Heart right ventricle (tissue), 16 donors: ENCODE results near the gene SEZ6. TPM values are rescaled to one million over a fixed set of nuclear protein-coding genes. Genes with fewer than 3 reads are reported as not detected.

Experiments
- ATAC-seq, 8 donors: fragments of 200-7000 bp; cut with Tn5 transposase; one replicate each; pipeline ENCODE4 v1.9.1; 2020; ENCODE audit warnings: mild to moderate bottlenecking in 8 of 8, moderate library complexity in 8 of 8, moderate number of reproducible peaks in 1 of 8
- DNase-seq, 2 donors: peaks; one replicate each; pipeline ENCODE4 v3.0.0-alpha.2; 2020
- H3K27ac ChIP-seq, 10 donors: fragments of 200-600 bp; sonication (generic) in 2 of 10; one replicate each; pipeline versions ENCODE4 v1.5.0 to v1.8.0; 2020 to 2022; ENCODE audit warnings: mild to moderate bottlenecking in 3 of 10
- H3K27me3 ChIP-seq, 7 donors: fragments of 200-600 bp; one replicate each; pipeline ENCODE4 v1.8.0; 2021 to 2022; ENCODE audit warnings: mild to moderate bottlenecking in 2 of 7
- H3K36me3 ChIP-seq, 9 donors: fragments of 200-600 bp; sonication (generic) in 1 of 9; one replicate each; pipeline versions ENCODE4 v1.5.0 to v1.8.0; 2020 to 2022; ENCODE audit warnings: mild to moderate bottlenecking in 2 of 9
- H3K4me1 ChIP-seq, 9 donors: fragments of 200-600 bp; sonication (generic) in 1 of 9; one replicate each; pipeline versions ENCODE4 v1.5.0 to v1.8.0; 2020 to 2022; ENCODE audit warnings: mild to moderate bottlenecking in 4 of 9
- H3K4me3 ChIP-seq, 10 donors: fragments of 200-600 bp; sonication (generic) in 2 of 10; one replicate each; pipeline versions ENCODE4 v1.5.0 to v1.8.0; 2020 to 2022; ENCODE audit warnings: mild to moderate bottlenecking in 7 of 10, moderate library complexity in 2 of 10
- H3K9me3 ChIP-seq, 11 donors: fragments of 200-600 bp in 10 of 11; sonication (generic) in 2 of 11; one replicate each; pipeline versions ENCODE4 v1.5.0 to v1.8.0; 2013 to 2022; ENCODE audit warnings: mild to moderate bottlenecking in 2 of 11, control low read depth in 1 of 11, moderate library complexity in 1 of 11
- WGBS, 2 donors: extraction: QIAGEN DNeasy Blood & Tissue Kit; methylation state at CpG; one replicate each; pipeline ENCODE4 v1.1.7; 2013; ENCODE audit warnings: inconsistent platforms in 1 of 2; 5-methylcytosine and 5-hydroxymethylcytosine counted together
- intact Hi-C, 10 donors: fragments of 100-400 bp; cut with DNase I; formaldehyde crosslinking; loops; one replicate each; pipeline versions ENCODE4 v1.11.1 to v1.14.2; 2022
- polyA plus RNA-seq, 2 donors: library from polyadenylated mRNA; stranded (reverse); fragments of 200-250 nt; gene quantifications; one replicate each; pipeline ENCODE4 v1.2.3, GENCODE V29; 2013
- total RNA-seq, 10 donors: library from RNA; stranded (reverse); fragmentation: NEBNext Ultra II Directional in 3 of 10; extraction: Animal tissue kit (Norgen Biotek cat#: 25700) in 3 of 10; gene quantifications; one replicate each; pipeline versions ENCODE4 v1.2.1 to v1.2.4, GENCODE V29; 2021 to 2023
- TF ChIP-seq, protein P1 (sequence below), 9 donors: fragments of 200-600 bp; sonication (generic) in 2 of 9; IDR thresholded peaks; one replicate each; pipeline versions ENCODE4 v1.5.0 to v1.8.0; 2021 to 2022; ENCODE audit warnings: antibody characterized with exemption in 9 of 9, mild to moderate bottlenecking in 5 of 9, moderate library complexity in 1 of 9
- donor health status: Arrhythmogenic right ventricular cardiomyopathy.
- donor health status: ischemic (EF 13 %, LVEDD 7.1; RV severe dilation, severe dysfunction).
- donor health status: healthy with polysubstance abuse.
- donor health status: DM: no; HTN: yes; CAD: no.
- donor health status: DM: no; HTN: no; CAD: no.
- donor health status: ischemic (EF 25% LVEDD 6.9; RV normal size, moderate dysfunction).
- donor health status: ischemic (EF 25% LVEDD 5.7; RV mildly dilated, moderate dysfunction).
- donor health status: healthy.
- donor health status: DM: yes; HTN: yes; CAD: no.
- donor health status: Ischemic cardiomyopathy.
- donor health status: ischemic (EF 35%, LVEDD 5.7; RV mildly dilated, moderate dysfunction).
- donor health status: nonischemic (EF 11% LVEDD 7.7; RV severe dilation, severe dysfunction).
- donor health status: DM: yes; HTN: yes; CAD: no.
- donor health status: PGD.
- donor health status: ischemic (EF 29% LVEDD 5.4; RV normal size, mild dysfunction).
- donor health status: nonischemic (EF 23%, LVEDD 6.1; RV moderate dilation, normal function).

Gene SEZ6
- total and polyA plus RNA-seq, 12 donors, result not detected

DNA sequence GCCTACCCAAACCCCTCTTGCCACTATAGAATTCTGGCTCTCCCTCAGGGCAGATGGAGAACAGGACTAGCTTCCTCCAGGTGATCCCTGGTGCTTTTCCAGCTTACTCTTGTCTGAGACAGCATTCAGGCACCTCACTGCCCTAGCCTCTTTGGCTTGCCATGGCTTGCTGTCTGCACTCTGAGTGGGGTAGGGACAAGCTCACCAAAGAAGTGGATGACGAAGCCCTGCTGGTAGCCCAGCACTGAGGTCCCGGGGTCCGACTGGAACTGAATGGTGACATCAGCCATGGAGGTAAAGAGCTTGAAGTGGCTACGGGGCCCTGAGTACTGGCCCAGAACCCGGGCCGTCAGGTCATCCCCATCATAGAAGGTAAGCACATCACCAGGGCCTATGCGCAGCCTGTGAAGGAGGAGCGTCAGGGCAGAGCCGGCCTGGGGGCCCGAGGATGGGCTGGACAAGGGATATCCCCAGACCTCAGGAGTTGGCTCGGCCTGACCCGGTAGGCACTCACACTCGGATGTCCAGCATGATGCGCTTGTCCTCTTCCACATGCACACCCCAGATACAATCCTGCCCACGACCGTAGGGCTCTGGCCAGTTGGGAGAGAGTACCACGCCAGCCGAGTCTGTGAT lies 46.9 kb downstream of the SEZ6 start:
- ATAC-seq, result no peak
- H3K36me3 ChIP-seq, result no peaks in the 10 kb centered on the region
- WGBS, 2 donors, result 93 to 95% methylated on average over 18 of the region's 18 CpGs
- intact Hi-C loops, result loop anchor here in 1 of 10 donors (10.0 kb wide), 2 partner anchors 256 to 624 kb away; partner anchors contain the start of genes IFT20 and TNFAIP1
- TF ChIP-seq, protein P1, sequence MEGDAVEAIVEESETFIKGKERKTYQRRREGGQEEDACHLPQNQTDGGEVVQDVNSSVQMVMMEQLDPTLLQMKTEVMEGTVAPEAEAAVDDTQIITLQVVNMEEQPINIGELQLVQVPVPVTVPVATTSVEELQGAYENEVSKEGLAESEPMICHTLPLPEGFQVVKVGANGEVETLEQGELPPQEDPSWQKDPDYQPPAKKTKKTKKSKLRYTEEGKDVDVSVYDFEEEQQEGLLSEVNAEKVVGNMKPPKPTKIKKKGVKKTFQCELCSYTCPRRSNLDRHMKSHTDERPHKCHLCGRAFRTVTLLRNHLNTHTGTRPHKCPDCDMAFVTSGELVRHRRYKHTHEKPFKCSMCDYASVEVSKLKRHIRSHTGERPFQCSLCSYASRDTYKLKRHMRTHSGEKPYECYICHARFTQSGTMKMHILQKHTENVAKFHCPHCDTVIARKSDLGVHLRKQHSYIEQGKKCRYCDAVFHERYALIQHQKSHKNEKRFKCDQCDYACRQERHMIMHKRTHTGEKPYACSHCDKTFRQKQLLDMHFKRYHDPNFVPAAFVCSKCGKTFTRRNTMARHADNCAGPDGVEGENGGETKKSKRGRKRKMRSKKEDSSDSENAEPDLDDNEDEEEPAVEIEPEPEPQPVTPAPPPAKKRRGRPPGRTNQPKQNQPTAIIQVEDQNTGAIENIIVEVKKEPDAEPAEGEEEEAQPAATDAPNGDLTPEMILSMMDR (IDR thresholded peaks at IDR 0.05), result no peak
- no peaks in the 10 kb centered on the region for H3K9me3 ChIP-seq
- no peaks in the 10 kb centered on the region for H3K4me1 ChIP-seq
- DNase-seq, result no peak
- H3K4me3 ChIP-seq, result no peak overlapping the region
- H3K27ac ChIP-seq, result no peak overlapping the region
- peaks cover 0 to 6% (median 0%) of the 10 kb centered on the region in 7 donors for H3K27me3 ChIP-seq

DNA sequence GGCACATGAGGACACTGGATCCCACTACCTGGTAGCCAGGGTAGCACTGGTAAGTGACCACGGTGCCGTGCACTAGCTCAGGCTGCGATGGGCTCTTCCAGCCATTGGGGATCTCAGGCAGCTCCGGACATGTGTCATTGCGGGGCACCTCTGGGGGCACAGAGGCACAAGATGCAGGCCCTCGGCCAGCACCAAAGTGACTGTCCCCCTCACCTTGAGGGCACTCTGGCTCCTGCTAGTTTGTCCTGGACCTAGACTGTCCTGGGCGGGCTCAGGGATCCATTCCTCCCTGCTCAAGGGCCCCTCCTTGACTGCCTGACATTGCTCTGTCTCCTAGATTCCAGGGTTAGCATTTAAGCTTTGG lies 47.9 kb downstream of the SEZ6 start:
- H3K9me3 ChIP-seq, result no peaks in the 10 kb centered on the region

DNA sequence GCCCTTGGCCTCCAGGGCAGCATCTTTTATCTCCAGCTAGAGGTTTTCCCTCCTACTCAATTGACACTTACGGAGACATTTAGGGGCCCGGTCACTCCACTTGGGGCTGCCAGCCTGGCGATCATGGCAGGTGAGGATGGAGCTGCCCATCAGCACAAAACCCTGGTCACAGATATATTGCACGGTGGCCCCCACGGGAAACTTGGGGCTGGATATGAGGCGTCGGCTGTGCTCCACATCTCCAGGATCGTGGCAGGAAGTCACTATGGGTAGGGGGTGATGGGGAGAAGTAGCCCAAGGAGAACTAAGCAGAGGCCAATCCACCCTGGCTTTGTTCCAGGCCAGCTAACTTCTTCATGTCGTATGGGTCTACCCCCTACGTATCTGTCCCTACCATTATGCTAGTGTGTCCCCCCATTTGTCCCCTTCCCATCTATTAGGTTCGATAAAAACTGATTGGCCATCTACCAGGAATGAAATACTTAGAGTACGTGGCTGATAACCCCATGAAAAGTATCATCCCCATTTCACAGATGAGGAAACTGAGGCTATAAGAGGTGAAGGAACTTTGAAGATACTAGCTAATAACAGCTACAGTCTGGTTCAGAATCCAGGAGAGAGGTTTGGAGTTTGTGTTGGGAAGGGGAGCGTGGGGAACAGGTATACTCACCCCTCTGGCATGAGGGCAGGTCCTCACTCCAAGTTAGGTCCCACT lies 48.4 kb downstream of the SEZ6 start:
- H3K27ac ChIP-seq, result no peak overlapping the region
- peaks cover 0 to 13% (median 9%) of the 10 kb centered on the region in 9 donors for H3K4me1 ChIP-seq
- peaks cover 0 to 3% (median 0%) of the 10 kb centered on the region in 7 donors for H3K27me3 ChIP-seq
- TF ChIP-seq, protein P1 (IDR thresholded peaks at IDR 0.05), result no peak
- ATAC-seq (no peak), DNase-seq (no peak)
- H3K36me3 ChIP-seq, result no peaks in the 10 kb centered on the region
- intact Hi-C loops, result loop anchor here in 1 of 10 donors (10.0 kb wide), 2 partner anchors 257 to 623 kb away; partner anchors contain the start of genes IFT20 and TNFAIP1
- 90 to 92% methylated on average over 13 of the region's 13 CpGs for WGBS, 2 donors
- no peaks in the 10 kb centered on the region for H3K9me3 ChIP-seq
- no peak overlapping the region for H3K4me3 ChIP-seq

More for the DNA sequence above, 47.9 kb downstream of the SEZ6 start:
- DNase-seq (no peak), ATAC-seq (no peak)
- no peaks in the 10 kb centered on the region for H3K36me3 ChIP-seq
- peaks cover 0 to 4% (median 0%) of the 10 kb centered on the region in 7 donors for H3K27me3 ChIP-seq
- WGBS, 2 donors, result 94% methylated on average over 7 of the region's 7 CpGs
- H3K4me3 ChIP-seq, result no peak overlapping the region
- intact Hi-C loops, result loop anchor here in 1 of 10 donors (10.0 kb wide), 2 partner anchors 257 to 623 kb away; partner anchors contain the start of genes IFT20 and TNFAIP1
- TF ChIP-seq, protein P1 (IDR thresholded peaks at IDR 0.05), result no peak
- peaks cover 0 to 8% (median 4%) of the 10 kb centered on the region in 9 donors for H3K4me1 ChIP-seq
- no peak overlapping the region for H3K27ac ChIP-seq

DNA sequence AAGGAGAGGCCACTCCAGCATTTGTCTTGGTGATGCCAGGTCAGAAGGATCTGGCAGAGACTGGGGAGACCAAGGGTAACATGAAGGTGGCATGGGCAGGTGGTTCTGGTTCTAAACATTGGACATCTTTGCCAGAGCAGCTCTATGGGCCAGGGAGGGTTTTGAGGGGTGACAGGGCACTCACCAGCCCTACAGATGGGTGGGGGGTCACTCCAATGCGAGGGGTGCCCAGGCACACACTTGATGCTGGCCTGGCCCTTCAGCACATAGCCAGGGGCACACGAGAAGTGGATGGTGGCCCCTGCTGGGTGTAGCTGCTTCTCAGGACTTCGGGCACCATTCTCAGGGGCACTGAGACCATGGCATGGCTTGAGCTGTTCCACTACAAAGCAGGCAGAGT lies 49.0 kb downstream of the SEZ6 start:
- H3K36me3 ChIP-seq, result no peaks in the 10 kb centered on the region
- no peak for ATAC-seq
- no peaks in the 10 kb centered on the region for H3K9me3 ChIP-seq
- H3K27ac ChIP-seq, result no peak overlapping the region
- H3K4me3 ChIP-seq, result no peak overlapping the region
- 93% methylated on average over 3 of the region's 3 CpGs for WGBS, 2 donors
- H3K27me3 ChIP-seq, result peaks cover 0 to 2% (median 0%) of the 10 kb centered on the region in 7 donors
- peaks cover 0 to 14% (median 9%) of the 10 kb centered on the region in 9 donors for H3K4me1 ChIP-seq
- intact Hi-C loops, result loop anchor here in 1 of 10 donors (10.0 kb wide), 2 partner anchors 258 to 622 kb away; partner anchors contain the start of genes IFT20 and TNFAIP1
- DNase-seq, result no peak
- TF ChIP-seq, protein P1 (IDR thresholded peaks at IDR 0.05), result no peak
